22Rv1 (cell line): Measurements from ENCODE around the gene PFN4.

Source experiments
- CTCF ChIP-seq: fragments of 450-650 bp; IDR thresholded peaks from 2 replicates; pipeline ENCODE4 v1.5.1; 2017; ENCODE audit warnings: mild to moderate bottlenecking
- ZFX ChIP-seq: fragments of 450-650 bp; IDR thresholded peaks from 2 replicates; pipeline ENCODE4 v1.6.1; 2017; ENCODE audit warnings: antibody characterized with exemption, borderline replicate concordance

- TF ChIP-seq CTCF (no peak), ZFX (no peak)
Measured at GRCh38 chr2:24147364-24147763, 24.2 kb upstream of the PFN4 start.
